Skeletal muscle tissue (tissue), 4 donors: Measurements from ENCODE around the gene MRPS18B. TPM values are rescaled to one million over a fixed set of nuclear protein-coding genes. Genes with fewer than 3 reads are reported as not detected.
"Not testable (repeated sequence)": the region's sequence is repeated elsewhere in the genome, so short reads cannot be mapped to it uniquely, and the experiment has no call there.

ENCODE experiments used
- H3K27ac ChIP-seq: one replicate; pipeline ENCODE4 v1.7.0; 2013; ENCODE audit warnings: mild to moderate bottlenecking, low read depth, low read length, inconsistent platforms
- H3K27me3 ChIP-seq, 3 donors: one replicate each; pipeline ENCODE4 v1.7.0; 2013; ENCODE audit warnings: low read length in 3 of 3; ENCODE audit not compliant: control insufficient read depth in 3 of 3, insufficient read depth in 3 of 3
- H3K36me3 ChIP-seq, 3 donors: one replicate each; pipeline ENCODE4 v1.7.0; 2013; ENCODE audit warnings: low read length in 3 of 3; ENCODE audit not compliant: control insufficient read depth in 3 of 3, insufficient read depth in 3 of 3
- H3K4me1 ChIP-seq, 3 donors: one replicate each; pipeline ENCODE4 v1.7.0; 2013; ENCODE audit warnings: low read length in 3 of 3, mild to moderate bottlenecking in 3 of 3; ENCODE audit not compliant: control insufficient read depth in 3 of 3, insufficient read depth in 3 of 3
- H3K4me3 ChIP-seq, 3 donors: one replicate each; pipeline ENCODE4 v1.7.0; 2013; ENCODE audit warnings: low read length in 3 of 3
- H3K9ac ChIP-seq, 3 donors: one replicate each; pipeline ENCODE4 v1.7.0; 2013; ENCODE audit warnings: low read length in 3 of 3, mild to moderate bottlenecking in 3 of 3, moderate library complexity in 2 of 3, low read depth in 1 of 3
- H3K9me3 ChIP-seq, 3 donors: one replicate each; pipeline ENCODE4 v1.7.0; 2013; ENCODE audit warnings: low read length in 3 of 3; ENCODE audit not compliant: control insufficient read depth in 3 of 3
- total RNA-seq: library from RNA; depleted of rRNA; stranded (reverse); fragments of >200 nt; gene quantifications from one replicate; pipeline ENCODE4 v1.2.3, GENCODE V29; 2014
- donor health status: Osteomylitis.

The MRPS18B gene
- total RNA-seq, 1 donor from 2014 or later = 105 TPM

GRCh38 chr6:30583921-30584320, 33.7 kb upstream of the MRPS18B start:
- Histone ChIP-seq H3K27ac (no peak overlapping the region), H3K4me1 (no peaks in the 10 kb centered on the region), H3K4me3 (no peak overlapping the region), H3K9ac (no peak overlapping the region), H3K36me3 (peaks cover 61 to 82% (median 77%) of the 10 kb centered on the region in 3 donors), H3K27me3 (no peaks in the 10 kb centered on the region), H3K9me3 (no peaks in the 10 kb centered on the region)

DNA sequence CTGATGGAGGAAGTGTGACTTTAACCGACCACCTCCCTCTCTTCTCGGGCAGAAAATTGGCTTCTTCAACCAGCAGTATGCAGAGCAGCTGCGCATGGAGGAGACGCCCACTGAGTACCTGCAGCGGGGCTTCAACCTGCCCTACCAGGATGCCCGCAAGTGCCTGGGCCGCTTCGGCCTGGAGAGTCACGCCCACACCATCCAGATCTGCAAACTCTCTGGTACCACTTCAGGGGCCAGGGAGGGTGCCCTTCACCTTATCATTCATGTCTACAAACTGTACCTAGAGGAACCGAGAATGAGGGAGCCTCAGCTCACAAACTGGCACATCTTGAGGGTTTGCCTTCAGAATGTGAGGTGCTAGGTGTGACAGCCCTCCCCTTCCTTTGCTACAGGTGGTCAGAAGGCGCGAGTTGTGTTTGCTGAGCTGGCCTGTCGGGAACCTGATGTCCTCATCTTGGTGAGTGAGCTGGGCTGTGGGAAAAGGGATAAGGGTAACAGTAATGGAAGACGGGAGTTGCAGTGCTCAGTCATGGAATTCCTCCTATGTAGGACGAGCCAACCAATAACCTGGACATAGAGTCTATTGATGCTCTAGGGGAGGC, 27.8 kb upstream of the MRPS18B start:
- H3K4me1 ChIP-seq = peaks cover 0 to 6% (median 0%) of the 10 kb centered on the region in 3 donors
- H3K27ac ChIP-seq = no peak overlapping the region
- H3K36me3 ChIP-seq = peaks cover 38 to 68% (median 67%) of the 10 kb centered on the region in 3 donors
- no peaks in the 10 kb centered on the region for H3K27me3 ChIP-seq
- H3K9me3 ChIP-seq = no peaks in the 10 kb centered on the region
- no peak overlapping the region for H3K9ac ChIP-seq
- no peak overlapping the region for H3K4me3 ChIP-seq

DNA sequence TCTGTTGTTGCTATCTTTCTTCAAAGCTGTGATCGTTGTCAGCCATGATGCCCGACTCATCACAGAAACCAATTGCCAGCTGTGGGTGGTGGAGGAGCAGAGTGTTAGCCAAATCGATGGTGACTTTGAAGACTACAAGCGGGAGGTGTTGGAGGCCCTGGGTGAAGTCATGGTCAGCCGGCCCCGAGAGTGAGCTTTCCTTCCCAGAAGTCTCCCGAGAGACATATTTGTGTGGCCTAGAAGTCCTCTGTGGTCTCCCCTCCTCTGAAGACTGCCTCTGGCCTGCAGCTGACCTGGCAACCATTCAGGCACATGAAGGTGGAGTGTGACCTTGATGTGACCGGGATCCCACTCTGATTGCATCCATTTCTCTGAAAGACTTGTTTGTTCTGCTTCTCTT, 27.1 kb upstream of the MRPS18B start:
- no peaks in the 10 kb centered on the region for H3K27me3 ChIP-seq
- peak overlapping the region in 1 of 3 donors; percentile 33 for H3K9ac ChIP-seq
- peaks cover 0 to 6% (median 0%) of the 10 kb centered on the region in 3 donors for H3K4me1 ChIP-seq
- no peak overlapping the region for H3K4me3 ChIP-seq
- peaks cover 31 to 62% (median 60%) of the 10 kb centered on the region in 3 donors for H3K36me3 ChIP-seq
- peak overlapping the region; percentile 36 for H3K27ac ChIP-seq
- H3K9me3 ChIP-seq = no peaks in the 10 kb centered on the region

DNA sequence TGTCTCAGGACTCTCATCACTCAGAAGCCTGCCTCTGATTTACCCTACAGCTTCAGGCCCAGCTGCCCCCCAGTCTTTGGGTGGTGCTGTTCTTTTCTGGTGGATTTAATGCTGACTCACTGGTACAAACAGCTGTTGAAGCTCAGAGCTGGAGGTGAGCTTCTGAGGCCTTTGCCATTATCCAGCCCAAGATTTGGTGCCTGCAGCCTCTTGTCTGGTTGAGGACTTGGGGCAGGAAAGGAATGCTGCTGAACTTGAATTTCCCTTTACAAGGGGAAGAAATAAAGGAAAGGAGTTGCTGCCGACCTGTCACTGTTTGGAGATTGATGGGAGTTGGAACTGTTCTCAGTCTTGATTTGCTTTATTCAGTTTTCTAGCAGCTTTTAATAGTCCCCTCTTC, 26.6 kb upstream of the MRPS18B start:
- peaks cover 26 to 58% (median 55%) of the 10 kb centered on the region in 3 donors for H3K36me3 ChIP-seq
- no peaks in the 10 kb centered on the region for H3K9me3 ChIP-seq
- peak overlapping the region in 1 of 3 donors; percentile 33 for H3K9ac ChIP-seq
- peaks cover 0 to 6% (median 0%) of the 10 kb centered on the region in 3 donors for H3K4me1 ChIP-seq
- H3K4me3 ChIP-seq = no peak overlapping the region
- H3K27me3 ChIP-seq = no peaks in the 10 kb centered on the region
- peak overlapping the region; percentile 36 for H3K27ac ChIP-seq

- no peaks in the 10 kb centered on the region for H3K27me3 ChIP-seq
- no peak overlapping the region for H3K27ac ChIP-seq
- no peak overlapping the region for H3K9ac ChIP-seq
- peaks cover 21 to 48% (median 45%) of the 10 kb centered on the region in 3 donors for H3K36me3 ChIP-seq
- no peak overlapping the region for H3K4me3 ChIP-seq
- no peaks in the 10 kb centered on the region for H3K9me3 ChIP-seq
- H3K4me1 ChIP-seq = peaks cover 0 to 6% (median 0%) of the 10 kb centered on the region in 3 donors
These were observed 25.4 kb upstream of the MRPS18B start for GRCh38 chr6:30592287-30592686.

GRCh38 chr6:30597315-30598144, 20.1 kb upstream of the MRPS18B start:
- not testable (repeated sequence) for H3K27me3 ChIP-seq, H3K9me3 ChIP-seq, H3K27ac ChIP-seq, H3K4me3 ChIP-seq, H3K4me1 ChIP-seq
- Histone ChIP-seq H3K36me3 (peaks cover 19 to 30% (median 30%) of the 10 kb centered on the region in 3 donors), H3K9ac (peak overlapping the region in 1 of 3 donors; percentile 57)

GRCh38 chr6:30598912-30599624, 18.6 kb upstream of the MRPS18B start:
- no peaks in the 10 kb centered on the region for H3K9me3 ChIP-seq
- no peak overlapping the region for H3K4me3 ChIP-seq
- H3K36me3 ChIP-seq = peaks cover 34 to 44% (median 43%) of the 10 kb centered on the region in 3 donors
- H3K9ac ChIP-seq = no peak overlapping the region
- H3K27ac ChIP-seq = no peak overlapping the region
- H3K27me3 ChIP-seq = no peaks in the 10 kb centered on the region
- no peaks in the 10 kb centered on the region for H3K4me1 ChIP-seq

GRCh38 chr6:30599625-30600324, 17.9 kb upstream of the MRPS18B start:
- H3K27ac ChIP-seq = no peak overlapping the region
- no peaks in the 10 kb centered on the region for H3K4me1 ChIP-seq
- H3K4me3 ChIP-seq = no peak overlapping the region
- peaks cover 41 to 44% (median 43%) of the 10 kb centered on the region in 3 donors for H3K36me3 ChIP-seq
- H3K9me3 ChIP-seq = no peaks in the 10 kb centered on the region
- H3K9ac ChIP-seq = no peak overlapping the region
- no peaks in the 10 kb centered on the region for H3K27me3 ChIP-seq

DNA sequence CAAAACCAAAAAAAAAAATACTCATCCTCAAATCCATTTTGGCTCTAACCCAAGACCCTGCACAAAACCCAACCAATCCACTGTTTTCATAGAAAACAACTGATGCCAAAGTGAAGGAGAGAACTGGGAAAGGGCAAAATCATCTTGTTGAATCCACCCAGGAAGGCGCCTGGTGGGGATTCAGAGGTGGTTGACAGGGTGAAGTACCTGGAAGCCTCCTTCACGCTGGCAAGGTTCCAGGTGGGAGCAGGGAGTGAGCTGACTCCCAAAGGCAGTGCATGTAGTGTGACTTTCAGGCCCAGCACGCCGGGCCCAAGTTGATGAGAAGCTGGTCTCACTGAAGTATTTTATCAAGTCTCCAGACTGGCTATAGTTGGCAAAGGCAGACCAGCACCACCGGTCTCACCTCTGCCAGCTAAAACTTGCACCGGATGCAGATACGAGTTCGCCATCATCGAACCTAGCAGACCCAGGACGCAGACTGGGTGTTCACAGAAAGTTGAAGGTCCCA, 17.1 kb upstream of the MRPS18B start:
- no peaks in the 10 kb centered on the region for H3K27me3 ChIP-seq
- no peak overlapping the region for H3K27ac ChIP-seq
- peaks cover 48 to 50% (median 49%) of the 10 kb centered on the region in 3 donors for H3K36me3 ChIP-seq
- H3K9ac ChIP-seq = no peak overlapping the region
- no peak overlapping the region for H3K4me3 ChIP-seq
- no peaks in the 10 kb centered on the region for H3K4me1 ChIP-seq
- no peaks in the 10 kb centered on the region for H3K9me3 ChIP-seq
